ENCODE results near the gene ELAVL1.

Gene ELAVL1

GRCh38 chr19:7909471-7910067, 95.9 kb downstream of the ELAVL1 start:
- Mint-ChIP-seq H3K27me3 (ENCODE audit: low read depth) (peaks cover 12% of the 10 kb centered on the region), H3K36me3 (ENCODE audit: low read depth) (peaks cover 13% of the 10 kb centered on the region), H3K9me3 (no peaks in the 10 kb centered on the region), H3K4me1 (peaks cover 13% of the 10 kb centered on the region), H3K4me3 (no peak overlapping the region), H3K27ac (no peak overlapping the region)
- TF ChIP-seq, protein P1, sequence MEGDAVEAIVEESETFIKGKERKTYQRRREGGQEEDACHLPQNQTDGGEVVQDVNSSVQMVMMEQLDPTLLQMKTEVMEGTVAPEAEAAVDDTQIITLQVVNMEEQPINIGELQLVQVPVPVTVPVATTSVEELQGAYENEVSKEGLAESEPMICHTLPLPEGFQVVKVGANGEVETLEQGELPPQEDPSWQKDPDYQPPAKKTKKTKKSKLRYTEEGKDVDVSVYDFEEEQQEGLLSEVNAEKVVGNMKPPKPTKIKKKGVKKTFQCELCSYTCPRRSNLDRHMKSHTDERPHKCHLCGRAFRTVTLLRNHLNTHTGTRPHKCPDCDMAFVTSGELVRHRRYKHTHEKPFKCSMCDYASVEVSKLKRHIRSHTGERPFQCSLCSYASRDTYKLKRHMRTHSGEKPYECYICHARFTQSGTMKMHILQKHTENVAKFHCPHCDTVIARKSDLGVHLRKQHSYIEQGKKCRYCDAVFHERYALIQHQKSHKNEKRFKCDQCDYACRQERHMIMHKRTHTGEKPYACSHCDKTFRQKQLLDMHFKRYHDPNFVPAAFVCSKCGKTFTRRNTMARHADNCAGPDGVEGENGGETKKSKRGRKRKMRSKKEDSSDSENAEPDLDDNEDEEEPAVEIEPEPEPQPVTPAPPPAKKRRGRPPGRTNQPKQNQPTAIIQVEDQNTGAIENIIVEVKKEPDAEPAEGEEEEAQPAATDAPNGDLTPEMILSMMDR (IDR thresholded peaks at IDR 0.05; ENCODE audit: unreplicated experiment in 3 of 3): no peak

GRCh38 chr19:7908742-7909461, 96.5 kb downstream of the ELAVL1 start:
- Mint-ChIP-seq H3K9me3 (no peaks in the 10 kb centered on the region), H3K36me3 (ENCODE audit: low read depth) (peaks cover 13% of the 10 kb centered on the region), H3K27me3 (ENCODE audit: low read depth) (peaks cover 5% of the 10 kb centered on the region), H3K4me1 (peaks cover 13% of the 10 kb centered on the region), H3K4me3 (no peak overlapping the region), H3K27ac (no peak overlapping the region)
- TF ChIP-seq, protein P1 (IDR thresholded peaks at IDR 0.05; ENCODE audit: unreplicated experiment in 3 of 3): no peak
